Measurements from ENCODE around the gene COA1.

- TF ChIP-seq CTCF (IDR thresholded peaks at IDR 0.05; ENCODE audit: low read depth, low read length) (no peak), EZH2phosphoT487 (IDR thresholded peaks at IDR 0.05; ENCODE audit: low read depth) (no peak)
Measured at GRCh38 chr7:43695365-43695764, 34.0 kb downstream of the COA1 start.
